ENCODE results near the gene B3GNT3.
A peak's percentile ranks its signal among the peaks of the same experiment; 100 is the strongest.
"Not testable (repeated sequence)": the region's sequence is repeated elsewhere in the genome, so short reads cannot be mapped to it uniquely, and the experiment has no call there.

B3GNT3 gene

DNA sequence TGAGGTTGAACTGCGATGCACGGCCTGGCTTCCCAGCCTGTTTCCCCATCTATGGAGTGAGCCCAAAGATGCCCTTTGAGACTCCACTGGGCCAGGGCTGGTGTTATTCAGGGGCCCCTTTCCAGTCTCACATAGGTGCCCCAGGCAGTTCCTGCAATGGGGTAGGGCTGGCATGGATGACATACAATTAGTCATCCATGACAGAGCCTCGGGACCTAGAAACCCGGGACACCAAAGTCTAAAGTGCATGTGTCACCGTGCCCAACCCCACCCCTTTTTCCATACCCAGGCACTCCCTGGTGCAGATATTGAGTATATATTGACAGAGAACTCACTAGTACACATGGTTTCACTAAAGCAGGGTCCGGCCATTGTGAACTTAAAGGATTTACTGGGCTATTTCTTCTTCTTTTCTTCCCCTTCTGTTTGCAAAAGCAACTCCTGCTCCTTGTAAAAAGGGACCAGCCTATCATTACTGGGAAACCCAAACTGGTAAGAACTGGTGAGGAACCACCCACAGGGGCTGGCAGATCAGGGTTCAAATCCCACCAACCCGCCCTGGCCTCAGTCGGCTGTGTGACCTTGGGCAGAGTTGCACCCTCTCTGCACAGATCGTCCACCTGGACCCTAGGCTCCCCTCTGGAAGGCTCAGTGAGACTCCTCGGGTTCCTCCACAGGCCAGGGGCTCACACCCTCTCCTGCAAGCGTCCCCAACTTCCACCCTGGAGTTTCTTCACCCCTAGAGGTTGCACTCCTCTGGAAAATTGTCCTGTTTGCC lies 2.7 kb downstream of the B3GNT3 start:
- no peak for DNase-seq

GRCh38 chr19:17798599-17798998 lies 3.7 kb downstream of the B3GNT3 start:
- DNase-seq, result not testable (repeated sequence)

- no peak for DNase-seq
These were observed 7.4 kb downstream of the B3GNT3 start for GRCh38 chr19:17802137-17802858.

DNA sequence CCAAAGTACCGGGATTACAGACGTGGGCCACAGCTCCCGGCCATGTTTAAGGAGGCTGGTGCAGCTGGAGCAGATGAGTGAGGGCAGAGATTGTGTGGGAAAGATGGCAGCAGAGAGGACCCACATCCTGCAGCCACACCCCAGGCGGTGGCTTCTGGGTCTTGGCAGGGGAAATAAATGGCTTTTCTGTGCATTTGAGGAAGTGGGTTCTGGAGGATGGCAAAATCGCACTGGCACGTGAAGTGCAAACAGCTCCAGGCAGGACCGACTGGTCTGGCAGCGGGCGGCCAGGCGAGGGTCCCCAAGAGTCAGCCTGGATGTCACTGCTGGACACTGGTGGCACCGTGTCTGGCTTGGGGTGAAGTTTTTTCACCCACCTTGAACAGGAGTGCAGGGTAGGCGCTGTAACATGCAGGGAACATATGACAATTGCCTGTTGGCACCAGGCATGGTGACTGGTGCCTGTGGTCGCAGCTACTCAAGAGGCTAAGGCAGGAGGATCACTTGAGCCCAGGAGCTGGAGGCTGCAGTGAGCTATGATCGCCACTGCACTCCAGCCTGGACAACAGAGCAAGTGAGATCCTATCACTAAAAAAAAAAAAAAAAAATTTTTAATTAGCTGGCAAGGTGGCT lies 8.4 kb downstream of the B3GNT3 start:
- no peak for DNase-seq

- DNase-seq, result no peak
These were observed 10.5 kb downstream of the B3GNT3 start for GRCh38 chr19:17805427-17805826.

GRCh38 chr19:17806945-17807344 lies 12.0 kb downstream of the B3GNT3 start:
- no peak for DNase-seq

- DNase-seq, result no peak
These were observed 12.9 kb downstream of the B3GNT3 start for GRCh38 chr19:17807731-17808316.

GRCh38 chr19:17811103-17811502 lies 16.2 kb downstream of the B3GNT3 start:
- DNase-seq, result no peak

GRCh38 chr19:17811681-17812080 lies 16.7 kb downstream of the B3GNT3 start:
- DNase-seq, result no peak

DNA sequence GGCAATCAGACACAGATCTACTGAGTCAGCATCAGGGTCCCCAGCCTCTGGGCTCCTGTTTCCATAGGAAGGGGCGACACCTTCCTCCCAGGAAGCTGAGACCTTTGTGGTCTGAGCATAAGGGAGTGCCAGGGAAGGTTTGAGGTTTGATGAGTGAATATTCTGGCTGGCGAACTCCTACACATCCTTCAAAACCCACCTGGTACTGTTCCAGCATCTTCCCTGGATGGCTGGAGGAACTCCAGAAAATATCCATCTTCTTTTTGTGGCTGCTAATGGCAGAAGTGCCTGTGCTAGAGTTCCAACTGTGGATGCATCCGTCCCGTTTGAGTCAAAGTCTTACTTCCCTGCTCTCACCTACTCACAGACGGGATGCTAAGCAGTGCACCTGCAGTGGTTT lies 17.2 kb downstream of the B3GNT3 start:
- DNase-seq, result no peak

DNA sequence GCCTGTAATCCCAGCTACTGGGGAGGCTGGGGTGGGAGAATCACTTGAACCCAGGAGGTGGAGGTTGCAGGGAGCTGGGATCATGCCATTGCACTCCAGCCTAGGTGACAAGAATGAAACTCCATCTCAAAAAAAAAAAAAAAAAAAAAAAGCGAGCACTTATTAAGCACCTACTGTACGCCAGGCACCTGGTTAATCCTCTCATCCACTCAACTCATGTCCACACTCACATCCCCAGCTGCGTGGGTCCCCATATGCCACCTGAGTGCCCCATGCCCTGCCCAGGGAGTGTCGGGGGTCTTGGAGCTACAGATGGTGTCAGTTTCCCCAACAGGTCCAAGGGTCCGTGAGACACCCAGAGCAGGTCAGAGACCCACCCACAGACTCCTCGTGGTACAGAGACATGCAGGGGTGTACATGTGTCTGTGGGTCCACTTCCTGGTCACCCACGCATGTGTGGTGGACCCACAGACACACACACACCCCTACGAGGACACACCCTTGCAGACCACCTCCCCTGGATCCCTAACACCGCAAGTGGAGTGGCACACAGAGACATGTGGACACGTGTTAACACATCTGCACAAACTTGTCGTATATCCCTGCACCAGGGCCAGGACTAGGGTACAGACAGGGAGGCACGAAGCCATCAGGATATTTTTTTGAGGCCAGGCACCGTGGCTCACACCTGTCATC lies 22.9 kb downstream of the B3GNT3 start:
- DNase-seq, result no peak

- DNase-seq, result no peak
These were observed 26.3 kb downstream of the B3GNT3 start, which contains the start of gene INSL3 for GRCh38 chr19:17821190-17821589. Gene INSL3 (minus strand): TSS chr19:17821519. CDS start chr19:17821506, 13 bp downstream.

GRCh38 chr19:17824339-17824738 lies 29.4 kb downstream of the B3GNT3 start:
- no peak for DNase-seq

GRCh38 chr19:17826508-17827056 lies 31.6 kb downstream of the B3GNT3 start:
- DNase-seq, result no peak

- DNase-seq, result peak; percentile 54
These were observed 35.1 kb downstream of the B3GNT3 start for GRCh38 chr19:17829855-17830566.

GRCh38 chr19:17830567-17831418 lies 35.9 kb downstream of the B3GNT3 start:
- DNase-seq, result peak; percentile 84

DNA sequence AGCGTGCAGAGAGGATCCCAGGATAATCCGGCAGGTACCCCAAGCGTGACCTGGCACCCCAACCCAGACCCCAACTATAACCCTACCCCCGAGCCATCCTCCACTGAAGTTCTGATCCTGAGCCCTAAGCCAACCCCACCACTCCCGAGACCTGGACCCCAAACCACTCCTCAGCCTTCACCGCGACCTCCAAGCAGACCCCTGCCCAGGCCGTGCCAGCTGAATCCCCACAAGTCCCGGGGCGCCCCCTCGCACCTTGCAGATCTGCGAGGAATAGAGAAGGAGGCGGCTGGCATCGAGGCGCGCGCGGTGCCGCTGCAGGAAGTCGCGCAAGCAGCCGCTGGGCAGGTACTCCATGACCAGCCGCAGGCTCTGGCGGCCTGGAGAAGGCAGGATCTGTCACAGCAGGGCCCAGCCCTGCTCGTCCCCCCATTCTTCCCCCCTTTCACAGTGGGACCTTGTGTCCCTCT lies 36.5 kb downstream of the B3GNT3 start:
- DNase-seq, result no peak

DNA sequence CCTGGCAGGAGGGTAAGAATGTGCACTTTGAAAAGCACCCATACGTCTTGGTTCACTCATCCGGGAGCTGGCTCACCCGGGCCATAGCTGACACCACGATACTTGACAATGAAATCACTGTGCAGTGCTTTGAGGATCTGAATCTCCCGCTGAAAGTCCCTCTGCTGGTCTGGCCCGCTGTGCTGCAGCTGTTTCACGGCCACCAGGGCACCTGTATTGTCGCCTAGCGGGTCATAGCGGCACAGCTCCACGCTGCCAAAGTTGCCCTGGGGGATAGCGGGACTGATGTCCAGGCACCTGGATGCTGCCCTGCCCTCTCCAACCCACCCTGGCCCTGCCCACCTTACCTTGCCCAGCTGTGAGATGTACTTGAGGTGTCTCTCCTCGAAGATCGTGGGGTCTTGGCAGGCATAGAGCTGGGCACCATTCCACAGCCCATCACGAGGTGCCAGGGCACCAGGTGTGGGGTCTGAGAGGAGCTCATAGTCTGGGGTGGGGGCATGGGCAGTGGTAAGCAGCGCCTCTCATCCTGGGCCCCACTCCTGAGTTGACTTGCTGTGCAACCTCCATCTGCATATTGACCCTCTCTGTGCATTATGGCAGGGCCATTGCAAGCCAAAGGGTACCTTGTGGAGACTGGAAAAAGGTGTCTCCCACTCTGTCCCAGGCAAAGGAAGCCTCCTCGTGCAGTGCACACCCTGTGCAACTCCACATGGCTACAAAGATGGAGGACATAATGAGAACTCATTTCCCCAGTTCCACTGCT lies 37.7 kb downstream of the B3GNT3 start:
- no peak for DNase-seq

GRCh38 chr19:17834350-17835181 lies 39.6 kb downstream of the B3GNT3 start:
- no peak for DNase-seq

Measured in fibroblast of upper back skin (primary cell).